ENCODE results near the gene JAKMIP1.
A peak's percentile ranks its signal among the peaks of the same experiment; 100 is the strongest.

Gene JAKMIP1

GRCh38 chr4:6179362-6179761, 21.0 kb downstream of the JAKMIP1 start:
- TF ChIP-seq CTCF (IDR thresholded peaks at IDR 0.05; ENCODE audit: low read depth, low read length) = no peak
- Histone ChIP-seq H3K4me3 (ENCODE audit: low read depth, low read length) (no peak overlapping the region), H3K27ac (no peak overlapping the region), H3K9me3 (ENCODE audit: severe bottlenecking) (no peaks in the 10 kb centered on the region), H3K27me3 (ENCODE audit: insufficient read depth, low read depth, severe bottlenecking) (no peaks in the 10 kb centered on the region), H3K36me3 (no peaks in the 10 kb centered on the region)
- DNase-seq = no peak

- Histone ChIP-seq H3K27me3 (ENCODE audit: insufficient read depth, low read depth, severe bottlenecking) (no peaks in the 10 kb centered on the region), H3K4me3 (ENCODE audit: low read depth, low read length) (no peak overlapping the region), H3K36me3 (no peaks in the 10 kb centered on the region), H3K9me3 (ENCODE audit: severe bottlenecking) (no peaks in the 10 kb centered on the region), H3K27ac (no peak overlapping the region)
- no peak for TF ChIP-seq CTCF (IDR thresholded peaks at IDR 0.05; ENCODE audit: low read depth, low read length)
- DNase-seq = no peak
Measured at GRCh38 chr4:6178757-6179156, 21.6 kb downstream of the JAKMIP1 start.

- peak; percentile 59 for DNase-seq
Measured at GRCh38 chr4:6177587-6178197, 22.7 kb downstream of the JAKMIP1 start.

GRCh38 chr4:6175426-6175825, 24.9 kb downstream of the JAKMIP1 start:
- TF ChIP-seq CTCF (IDR thresholded peaks at IDR 0.05; ENCODE audit: low read depth, low read length) = no peak
- no peak for DNase-seq
- no peak overlapping the region for H3K4me3 ChIP-seq (ENCODE audit: low read depth, low read length)
- no peaks in the 10 kb centered on the region for H3K27me3 ChIP-seq (ENCODE audit: insufficient read depth, low read depth, severe bottlenecking)
- H3K27ac ChIP-seq = no peak overlapping the region
- no peaks in the 10 kb centered on the region for H3K36me3 ChIP-seq
- H3K9me3 ChIP-seq (ENCODE audit: severe bottlenecking) = no peaks in the 10 kb centered on the region

More at GRCh38 chr4:6177587-6178197, 22.7 kb downstream of the JAKMIP1 start:
- Histone ChIP-seq H3K9me3 (ENCODE audit: severe bottlenecking) (no peaks in the 10 kb centered on the region), H3K27me3 (ENCODE audit: insufficient read depth, low read depth, severe bottlenecking) (no peaks in the 10 kb centered on the region), H3K27ac (no peak overlapping the region), H3K4me3 (ENCODE audit: low read depth, low read length) (no peak overlapping the region), H3K36me3 (no peaks in the 10 kb centered on the region)
- TF ChIP-seq CTCF (IDR thresholded peaks at IDR 0.05; ENCODE audit: low read depth, low read length) = no peak

- Histone ChIP-seq H3K27ac (no peak overlapping the region), H3K4me3 (ENCODE audit: low read depth, low read length) (no peak overlapping the region), H3K36me3 (no peaks in the 10 kb centered on the region), H3K27me3 (ENCODE audit: insufficient read depth, low read depth, severe bottlenecking) (no peaks in the 10 kb centered on the region), H3K9me3 (ENCODE audit: severe bottlenecking) (no peaks in the 10 kb centered on the region)
- no peak for TF ChIP-seq CTCF (IDR thresholded peaks at IDR 0.05; ENCODE audit: low read depth, low read length)
- no peak for DNase-seq
Measured at GRCh38 chr4:6172927-6173200, 27.5 kb downstream of the JAKMIP1 start.
